ENCODE measurements around the gene ALG6. TPM values are rescaled to one million over a fixed set of nuclear protein-coding genes. Genes with fewer than 3 reads are reported as not detected.
"Not testable (repeated sequence)": the region's sequence is repeated elsewhere in the genome, so short reads cannot be mapped to it uniquely, and the experiment has no call there.

Gene ALG6
- total RNA-seq, 2 donors from 2014 or later: 1.8 to 8.3 TPM

DNA sequence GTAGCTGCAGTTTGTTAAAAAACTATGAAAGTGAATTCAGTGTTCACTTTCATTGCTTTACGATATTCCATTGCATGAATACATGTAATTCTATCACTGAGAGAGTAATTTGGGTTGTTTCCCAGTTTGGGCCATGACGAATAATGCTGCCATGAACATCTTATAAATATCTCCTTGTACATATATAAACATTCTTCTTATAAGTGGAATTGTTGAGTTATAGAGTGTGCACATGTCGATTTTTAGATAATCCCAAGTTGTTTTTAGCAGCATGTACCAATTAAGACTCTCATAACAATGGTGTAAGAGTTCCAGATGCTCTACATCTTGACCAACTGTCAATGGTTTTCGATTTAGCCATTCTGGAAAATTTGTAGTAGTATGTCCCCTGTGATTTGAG, 40.9 kb downstream of the ALG6 start:
- no peaks in the 10 kb centered on the region for H3K4me1 ChIP-seq (ENCODE audit: control insufficient read depth in 1 of 2, low read depth in 2 of 2)
- H3K9me3 ChIP-seq: no peaks in the 10 kb centered on the region
- no peak overlapping the region for H3K27ac ChIP-seq
- TF ChIP-seq, protein P1, sequence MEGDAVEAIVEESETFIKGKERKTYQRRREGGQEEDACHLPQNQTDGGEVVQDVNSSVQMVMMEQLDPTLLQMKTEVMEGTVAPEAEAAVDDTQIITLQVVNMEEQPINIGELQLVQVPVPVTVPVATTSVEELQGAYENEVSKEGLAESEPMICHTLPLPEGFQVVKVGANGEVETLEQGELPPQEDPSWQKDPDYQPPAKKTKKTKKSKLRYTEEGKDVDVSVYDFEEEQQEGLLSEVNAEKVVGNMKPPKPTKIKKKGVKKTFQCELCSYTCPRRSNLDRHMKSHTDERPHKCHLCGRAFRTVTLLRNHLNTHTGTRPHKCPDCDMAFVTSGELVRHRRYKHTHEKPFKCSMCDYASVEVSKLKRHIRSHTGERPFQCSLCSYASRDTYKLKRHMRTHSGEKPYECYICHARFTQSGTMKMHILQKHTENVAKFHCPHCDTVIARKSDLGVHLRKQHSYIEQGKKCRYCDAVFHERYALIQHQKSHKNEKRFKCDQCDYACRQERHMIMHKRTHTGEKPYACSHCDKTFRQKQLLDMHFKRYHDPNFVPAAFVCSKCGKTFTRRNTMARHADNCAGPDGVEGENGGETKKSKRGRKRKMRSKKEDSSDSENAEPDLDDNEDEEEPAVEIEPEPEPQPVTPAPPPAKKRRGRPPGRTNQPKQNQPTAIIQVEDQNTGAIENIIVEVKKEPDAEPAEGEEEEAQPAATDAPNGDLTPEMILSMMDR (IDR thresholded peaks at IDR 0.05): no peak
- ATAC-seq (ENCODE audit: insufficient number of reproducible peaks, low FRiP score, low read depth): no peak
- DNase-seq (ENCODE audit: low spot score): no peak
- H3K4me3 ChIP-seq: no peak overlapping the region
- H3K36me3 ChIP-seq: no peaks in the 10 kb centered on the region
- no peaks in the 10 kb centered on the region for H3K27me3 ChIP-seq (replicated peaks; ENCODE audit: insufficient read depth)

DNA sequence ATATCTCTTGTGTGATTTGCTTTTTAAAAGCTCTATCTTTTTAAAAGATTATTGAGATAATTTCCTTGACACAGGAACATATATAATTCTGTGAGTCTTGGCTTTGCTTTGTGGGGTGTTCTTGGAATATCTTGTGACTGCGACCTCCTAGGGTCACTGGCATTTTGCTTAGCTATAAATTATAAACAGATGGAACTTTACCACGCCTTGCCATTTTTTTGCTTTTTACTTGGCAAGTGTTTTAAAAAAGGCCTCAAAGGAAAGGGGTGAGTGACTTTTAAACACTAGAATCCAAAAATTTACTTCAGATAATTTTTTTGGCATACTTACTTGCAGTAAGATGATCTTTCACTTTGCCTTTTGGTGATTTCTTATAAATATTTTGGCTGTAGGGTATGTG, 43.6 kb downstream of the ALG6 start:
- DNase-seq (ENCODE audit: low spot score) (no peak), ATAC-seq (ENCODE audit: insufficient number of reproducible peaks, low FRiP score, low read depth) (no peak)
- Histone ChIP-seq H3K27me3 (replicated peaks; ENCODE audit: insufficient read depth) (no peaks in the 10 kb centered on the region), H3K27ac (no peak overlapping the region), H3K9me3 (no peaks in the 10 kb centered on the region), H3K4me3 (no peak overlapping the region), H3K4me1 (ENCODE audit: control insufficient read depth in 1 of 2, low read depth in 2 of 2) (no peaks in the 10 kb centered on the region), H3K36me3 (no peaks in the 10 kb centered on the region)
- TF ChIP-seq, protein P1 (IDR thresholded peaks at IDR 0.05): no peak

DNA sequence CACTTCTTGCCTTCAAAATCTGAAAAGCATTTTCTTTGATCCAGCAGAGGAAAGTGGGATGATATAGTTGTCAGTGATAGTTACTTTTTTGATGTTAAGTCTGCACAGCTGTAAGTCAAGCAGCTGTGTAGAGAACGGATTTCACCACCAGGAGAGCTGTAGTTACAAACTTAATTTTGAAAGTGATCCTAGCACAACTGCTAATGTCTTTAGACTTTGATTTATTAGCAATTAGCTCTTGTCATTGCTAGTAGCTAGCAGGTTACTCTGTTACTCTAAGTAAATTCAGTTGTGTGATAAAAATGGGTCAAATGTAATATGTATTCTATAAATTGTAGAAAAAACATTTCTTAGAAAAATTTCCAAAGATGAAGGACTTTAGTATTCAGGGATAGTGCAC, 46.0 kb downstream of the ALG6 start:
- Histone ChIP-seq H3K27ac (no peak overlapping the region), H3K4me3 (no peak overlapping the region), H3K36me3 (no peaks in the 10 kb centered on the region), H3K9me3 (no peaks in the 10 kb centered on the region), H3K4me1 (ENCODE audit: control insufficient read depth in 1 of 2, low read depth in 2 of 2) (no peaks in the 10 kb centered on the region), H3K27me3 (replicated peaks; ENCODE audit: insufficient read depth) (no peaks in the 10 kb centered on the region)
- TF ChIP-seq, protein P1 (IDR thresholded peaks at IDR 0.05): no peak
- ATAC-seq (ENCODE audit: insufficient number of reproducible peaks, low FRiP score, low read depth) (no peak), DNase-seq (ENCODE audit: low spot score) (no peak)

DNA sequence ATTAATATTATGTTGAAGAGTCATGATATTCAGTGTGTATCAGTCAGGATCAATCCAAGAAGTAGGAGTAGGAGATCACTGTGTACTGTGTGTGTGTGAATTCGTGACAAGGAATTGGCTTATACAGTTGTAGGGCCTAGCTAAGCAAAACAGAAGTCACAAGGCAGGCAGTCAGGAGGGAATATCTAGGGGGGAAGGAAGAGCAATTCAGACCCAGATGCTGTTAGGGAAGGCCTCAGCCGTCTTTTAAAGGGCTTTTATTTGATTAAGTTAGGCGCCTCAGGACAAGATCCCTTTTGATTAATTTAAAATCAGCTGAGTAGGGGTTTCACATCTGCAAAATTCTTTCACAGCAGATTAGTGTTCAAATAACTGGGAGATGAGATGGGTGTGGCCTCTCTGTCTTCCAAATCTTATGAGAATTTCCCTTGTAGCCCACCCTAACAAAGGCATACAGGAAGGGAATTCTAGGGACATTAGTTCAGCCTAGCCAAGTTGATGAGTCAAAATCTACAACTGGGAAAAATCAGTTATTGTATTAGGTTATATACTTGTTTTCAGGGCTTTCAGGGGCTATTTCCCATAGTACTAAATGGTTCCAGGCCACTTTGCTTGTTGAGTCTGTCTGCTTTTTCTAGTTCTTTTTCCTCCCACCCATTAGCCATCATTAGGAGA, 47.4 kb downstream of the ALG6 start:
- TF ChIP-seq, protein P1 (IDR thresholded peaks at IDR 0.05): no peak
- ATAC-seq (ENCODE audit: insufficient number of reproducible peaks, low FRiP score, low read depth) (no peak), DNase-seq (ENCODE audit: low spot score) (no peak)
- H3K27me3 ChIP-seq (replicated peaks; ENCODE audit: insufficient read depth): no peaks in the 10 kb centered on the region
- no peaks in the 10 kb centered on the region for H3K9me3 ChIP-seq
- H3K4me1 ChIP-seq (ENCODE audit: control insufficient read depth in 1 of 2, low read depth in 2 of 2): no peaks in the 10 kb centered on the region
- no peaks in the 10 kb centered on the region for H3K36me3 ChIP-seq
- no peak overlapping the region for H3K4me3 ChIP-seq
- H3K27ac ChIP-seq: no peak overlapping the region

DNA sequence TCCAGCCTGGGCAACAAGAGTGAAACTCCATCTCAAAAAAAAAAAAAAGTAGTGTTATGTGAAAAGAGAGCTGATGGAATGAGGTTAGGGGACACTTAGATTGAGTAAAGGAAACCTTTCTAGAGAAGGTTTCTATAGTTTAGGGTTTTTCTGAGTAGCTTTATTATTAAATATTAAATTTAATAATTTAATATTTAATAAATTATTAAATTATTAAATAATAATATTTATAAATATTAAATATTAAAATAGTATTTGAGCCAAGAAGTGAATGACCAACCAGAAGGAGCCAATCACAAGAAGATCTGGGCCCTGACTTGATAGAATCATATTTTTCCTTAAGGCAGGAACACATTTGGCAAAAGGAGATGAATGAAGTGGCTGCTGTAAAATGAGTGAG, 50.7 kb downstream of the ALG6 start:
- Histone ChIP-seq H3K4me3 (no peak overlapping the region), H3K9me3 (no peaks in the 10 kb centered on the region), H3K4me1 (ENCODE audit: control insufficient read depth in 1 of 2, low read depth in 2 of 2) (no peaks in the 10 kb centered on the region), H3K27me3 (replicated peaks; ENCODE audit: insufficient read depth) (no peaks in the 10 kb centered on the region), H3K27ac (no peak overlapping the region), H3K36me3 (peaks cover 3% of the 10 kb centered on the region)
- DNase-seq (ENCODE audit: low spot score) (no peak), ATAC-seq (ENCODE audit: insufficient number of reproducible peaks, low FRiP score, low read depth) (no peak)
- TF ChIP-seq, protein P1 (IDR thresholded peaks at IDR 0.05): no peak

DNA sequence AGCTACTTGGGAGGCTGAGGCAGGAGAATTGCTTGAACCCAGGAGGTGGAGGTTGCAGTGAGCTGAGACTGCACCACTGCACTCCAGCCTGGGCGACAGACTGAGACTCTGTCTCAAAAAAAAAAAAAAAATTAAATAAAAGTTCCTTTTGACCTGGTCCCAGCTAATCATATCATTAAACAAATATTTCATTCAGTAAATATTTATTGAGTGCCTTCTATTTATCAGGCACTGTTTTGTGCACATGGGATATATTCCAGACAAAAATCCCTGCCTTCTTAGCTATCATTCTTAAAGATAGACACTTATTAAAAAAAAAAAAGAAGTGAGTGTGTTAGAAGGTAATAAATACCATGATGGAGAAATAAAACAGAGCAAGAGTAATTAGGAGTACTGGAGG, 53.3 kb downstream of the ALG6 start:
- H3K36me3 ChIP-seq; H3K27ac ChIP-seq; ATAC-seq (ENCODE audit: insufficient number of reproducible peaks, low FRiP score, low read depth); H3K4me3 ChIP-seq; H3K27me3 ChIP-seq (replicated peaks; ENCODE audit: insufficient read depth); DNase-seq (ENCODE audit: low spot score); H3K4me1 ChIP-seq (ENCODE audit: control insufficient read depth in 1 of 2, low read depth in 2 of 2); H3K9me3 ChIP-seq: not testable (repeated sequence)

Measured in thoracic aorta (tissue), 2 donors.